ENCODE measurements around the gene LSAMP.

Gene LSAMP

DNA sequence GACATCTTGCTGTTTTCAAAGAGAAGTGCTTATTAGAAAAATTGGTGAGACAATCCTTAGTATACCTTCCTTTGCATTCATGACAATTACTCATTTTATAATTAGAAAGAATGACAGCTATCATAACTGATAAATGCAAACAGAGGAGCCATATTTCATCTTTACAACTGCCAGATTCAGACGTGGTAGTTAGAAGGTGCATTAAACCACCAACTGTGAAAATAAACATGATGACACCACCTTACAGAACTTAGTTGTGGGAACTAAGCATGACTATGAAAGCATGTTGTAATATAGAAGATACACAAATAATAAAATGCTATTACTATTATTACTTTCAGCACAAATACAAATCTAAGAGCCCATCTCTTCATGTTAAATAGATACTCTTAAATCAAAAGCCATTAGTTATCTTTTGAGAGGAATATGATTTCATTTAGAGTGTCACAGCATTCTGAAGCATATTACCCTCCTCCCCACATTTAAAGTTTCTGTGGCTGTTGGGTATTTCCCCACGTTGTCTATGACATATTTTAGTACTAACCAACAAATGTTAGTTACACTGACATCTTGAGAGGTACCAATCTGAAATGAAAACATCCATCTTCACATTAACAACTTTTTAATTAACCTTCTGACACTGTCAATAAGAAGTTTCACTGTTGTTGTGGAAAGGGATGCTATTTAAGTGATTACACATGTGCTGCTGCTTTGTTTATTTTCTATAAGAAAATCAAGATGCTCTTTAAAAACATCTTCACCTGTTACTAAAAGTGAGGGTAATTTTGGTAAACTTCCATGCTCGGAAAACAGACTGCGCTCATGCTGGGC is 163.8 kb downstream of the LSAMP start:
- no peak for DNase-seq

DNA sequence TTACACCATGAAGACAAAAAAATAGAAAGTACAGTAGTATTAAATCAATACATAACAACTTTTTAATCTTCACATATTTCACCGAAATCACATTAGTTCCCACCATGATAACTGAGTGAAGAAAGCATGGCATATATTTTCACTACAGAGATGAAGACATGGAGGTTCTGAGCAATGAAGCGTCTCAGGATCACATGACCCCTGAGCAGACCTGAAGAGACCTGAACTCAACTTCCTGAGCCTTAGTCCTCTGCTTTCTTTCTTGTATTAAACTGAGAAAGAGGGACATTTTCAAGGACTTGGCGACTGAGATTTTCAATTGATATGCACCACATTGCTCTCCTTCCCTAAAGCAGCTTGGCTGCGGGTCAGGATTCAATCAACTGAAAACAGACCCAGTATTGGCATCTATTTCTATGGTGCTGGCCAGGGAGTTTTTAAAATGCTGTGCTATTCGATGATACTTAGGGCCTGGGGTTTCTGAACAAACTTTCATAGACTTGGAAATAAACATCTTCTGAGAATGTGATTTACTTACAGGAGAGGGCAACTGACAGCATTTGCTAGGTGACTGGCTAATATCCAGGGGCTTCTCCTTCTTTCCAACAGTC is 165.1 kb downstream of the LSAMP start:
- DNase-seq = no peak

DNA sequence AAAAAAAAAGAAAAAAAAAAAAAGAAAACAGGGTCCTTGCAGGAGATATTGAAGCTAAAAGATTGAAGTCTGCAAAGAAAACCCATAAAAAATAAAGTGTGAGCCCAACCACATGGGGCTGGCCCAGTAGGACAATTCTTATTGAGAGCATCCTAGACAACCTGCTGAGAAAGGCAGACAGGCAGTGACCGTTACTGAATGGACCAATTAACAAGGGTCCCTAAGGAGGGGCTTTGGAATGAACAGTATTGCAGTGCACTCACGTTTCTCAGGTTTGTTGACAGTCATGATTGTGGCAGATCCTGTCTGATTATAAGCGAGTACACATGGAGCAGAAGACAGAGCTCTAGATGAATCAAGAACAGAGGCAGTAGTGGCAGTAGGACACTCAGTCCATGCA is 168.6 kb downstream of the LSAMP start:
- DNase-seq = no peak

DNA sequence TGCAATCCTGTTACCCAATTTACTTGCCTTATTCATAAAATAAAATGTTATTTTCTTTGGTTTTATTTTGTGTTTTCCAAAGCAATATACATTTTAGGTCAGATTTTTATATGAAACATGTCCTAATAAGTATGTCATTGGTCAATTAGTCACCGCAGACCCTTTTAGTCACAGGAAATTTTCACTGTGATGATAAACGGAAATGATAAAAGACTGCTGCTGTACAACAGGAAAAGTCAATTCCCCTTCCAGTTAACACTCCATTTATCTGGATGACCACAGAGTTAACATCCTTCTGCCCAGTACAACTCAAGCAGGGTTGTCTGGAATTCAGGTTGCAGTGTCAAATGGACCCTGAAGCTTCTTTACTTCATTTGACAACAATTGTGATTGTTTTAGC is 175.2 kb downstream of the LSAMP start:
- no peak for DNase-seq

DNA sequence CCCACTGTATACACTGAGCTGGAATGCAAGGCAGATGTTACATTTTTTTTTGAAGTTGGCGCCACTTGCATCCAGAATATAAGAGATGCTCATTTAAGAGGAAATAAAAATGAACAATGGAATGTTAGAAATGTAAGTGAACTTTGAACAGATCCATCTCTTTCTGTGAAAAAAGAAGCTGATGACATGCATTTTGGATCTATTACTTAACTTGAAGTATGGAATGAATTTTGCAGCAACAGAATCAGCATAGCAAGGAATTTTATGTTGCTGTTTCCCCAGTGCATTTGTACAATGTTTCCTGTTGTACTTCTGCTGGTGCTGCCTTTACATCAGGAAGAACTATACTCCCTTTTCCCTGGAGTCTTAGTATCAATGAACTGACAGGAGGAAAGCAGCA is 178.2 kb downstream of the LSAMP start:
- no peak for DNase-seq

DNA sequence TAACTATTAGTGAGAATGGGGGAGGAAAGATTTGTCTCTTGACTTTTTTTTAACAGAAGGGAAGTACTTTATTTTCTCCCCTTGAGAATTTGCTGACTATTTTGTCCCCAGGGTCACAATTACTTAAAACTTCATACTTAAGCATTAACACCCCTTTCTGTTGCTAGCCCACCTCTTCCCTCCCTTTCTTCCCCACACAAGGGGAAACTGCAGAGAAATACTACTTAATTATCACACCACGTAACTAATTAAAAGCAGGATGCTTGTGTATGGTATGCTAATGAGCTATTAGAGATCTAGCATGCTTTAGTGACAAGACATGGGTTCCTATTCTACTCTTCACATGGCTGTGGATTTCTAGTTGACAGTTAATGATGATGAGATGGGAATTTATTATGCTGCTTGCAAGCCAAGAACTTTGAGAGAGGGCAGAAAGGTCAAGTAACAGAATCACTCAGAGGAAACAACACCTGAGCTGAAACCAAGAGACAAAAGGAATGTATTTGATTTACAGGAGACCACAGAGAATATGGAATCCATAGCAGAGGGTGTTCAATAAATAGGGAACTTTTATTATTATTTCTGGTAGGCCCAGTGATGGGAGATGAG is 179.2 kb downstream of the LSAMP start:
- no peak for DNase-seq

DNA sequence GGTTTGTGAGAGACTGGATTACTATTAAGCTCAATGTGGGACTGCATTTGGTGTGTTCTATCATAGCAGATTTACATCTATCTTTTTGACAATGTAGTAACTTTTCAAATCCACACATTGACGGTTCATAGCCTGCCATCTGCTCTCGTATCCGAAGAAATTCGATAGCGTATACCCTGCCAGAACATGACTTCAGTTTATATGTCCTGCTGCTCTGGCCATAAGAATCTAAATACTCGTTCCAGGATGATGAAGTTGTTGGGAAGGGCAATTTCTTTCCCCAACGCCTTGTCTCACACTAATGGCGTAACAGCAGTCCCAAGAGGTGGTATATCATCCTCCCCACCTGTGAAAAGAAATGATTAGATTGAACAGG is 180.0 kb downstream of the LSAMP start:
- DNase-seq = no peak

DNA sequence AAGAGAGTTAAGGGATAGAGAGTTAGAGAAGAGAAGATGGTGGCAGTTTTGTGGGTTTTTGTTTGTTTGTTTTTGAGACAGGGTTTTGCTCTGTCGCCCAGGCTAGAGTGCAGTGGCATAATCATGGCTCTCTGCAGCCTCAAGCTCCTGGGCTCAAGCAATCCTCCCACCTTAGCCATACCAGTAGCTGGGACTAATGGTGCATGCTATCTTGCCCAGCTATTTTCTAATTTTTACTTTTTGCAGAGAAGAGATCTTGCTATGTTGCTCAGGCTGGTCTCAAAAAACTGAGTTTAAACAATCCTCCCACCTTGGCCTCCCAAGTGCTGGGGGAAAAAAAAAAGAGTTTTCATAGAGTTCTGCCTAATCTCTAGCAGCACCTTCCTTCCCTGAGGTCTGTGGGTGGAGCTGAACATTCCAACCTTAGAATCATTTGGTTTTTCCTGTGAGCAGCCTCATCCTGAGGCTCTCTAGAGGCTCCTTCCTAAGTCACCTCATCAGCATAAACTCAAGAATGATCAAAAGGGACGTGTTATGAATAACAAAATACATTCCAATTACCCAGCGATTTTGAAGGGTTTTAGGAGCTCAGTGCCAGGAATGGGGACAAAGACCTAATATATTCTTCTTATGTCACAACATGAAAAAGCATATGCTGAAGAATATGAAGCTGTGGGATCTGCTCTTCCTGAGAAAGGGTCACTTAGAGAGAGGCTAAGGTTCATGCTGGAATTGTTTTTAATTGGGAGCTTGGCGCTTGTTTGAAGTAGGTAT is 180.6 kb downstream of the LSAMP start:
- DNase-seq = no peak

DNA sequence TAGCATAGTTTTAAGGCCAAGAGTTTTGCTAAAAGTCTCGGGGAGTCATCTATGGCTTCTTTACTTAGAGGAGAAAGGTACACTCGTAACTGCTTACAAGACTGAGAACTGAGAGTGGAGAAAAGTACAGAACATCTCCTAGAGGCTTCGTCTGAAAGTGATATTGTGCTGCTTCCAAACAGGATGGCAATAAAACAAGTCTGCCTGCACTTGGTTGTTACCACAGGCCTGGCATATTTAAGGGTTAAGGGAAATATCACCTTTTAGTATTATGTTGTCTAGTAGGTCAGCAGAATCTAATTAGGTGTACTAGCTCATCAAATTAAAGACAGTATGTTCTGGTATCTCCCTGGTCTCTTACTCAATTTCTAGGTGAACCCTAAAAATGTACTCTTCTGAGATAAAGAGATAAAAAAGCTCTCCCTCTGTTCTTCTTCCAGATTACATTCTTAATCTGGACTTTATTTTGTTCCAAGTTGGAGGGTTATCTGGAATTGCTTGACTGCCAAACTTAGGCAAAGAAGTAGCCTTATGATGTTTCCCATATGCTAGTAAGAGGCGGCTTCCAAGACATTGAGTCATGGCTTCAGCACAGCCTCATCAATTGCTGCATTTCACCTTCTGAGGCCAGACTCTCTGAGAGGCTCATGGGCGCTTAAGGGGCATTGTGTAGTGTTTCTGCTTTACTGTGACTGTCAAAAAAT is 181.3 kb downstream of the LSAMP start:
- no peak for DNase-seq

DNA sequence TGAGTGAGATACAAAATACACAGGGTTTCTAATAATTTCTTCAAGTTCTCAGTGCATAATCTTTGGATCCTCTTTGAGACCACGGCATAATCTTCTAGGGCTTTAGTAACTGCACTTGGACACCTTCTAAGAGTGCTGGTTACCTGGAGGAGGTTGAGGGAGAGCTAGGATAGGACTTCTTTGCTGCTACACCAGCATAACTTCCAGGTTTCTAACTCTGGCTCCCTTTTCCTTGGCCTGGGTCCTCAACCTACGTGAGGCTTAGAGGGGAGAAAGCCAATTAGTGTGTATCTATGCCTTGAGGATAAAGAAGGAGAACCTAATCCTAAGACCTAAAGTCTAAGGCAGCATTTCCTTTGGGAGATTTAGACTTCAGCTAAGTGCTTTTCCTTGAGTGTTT is 184.8 kb downstream of the LSAMP start:
- DNase-seq = no peak

DNA sequence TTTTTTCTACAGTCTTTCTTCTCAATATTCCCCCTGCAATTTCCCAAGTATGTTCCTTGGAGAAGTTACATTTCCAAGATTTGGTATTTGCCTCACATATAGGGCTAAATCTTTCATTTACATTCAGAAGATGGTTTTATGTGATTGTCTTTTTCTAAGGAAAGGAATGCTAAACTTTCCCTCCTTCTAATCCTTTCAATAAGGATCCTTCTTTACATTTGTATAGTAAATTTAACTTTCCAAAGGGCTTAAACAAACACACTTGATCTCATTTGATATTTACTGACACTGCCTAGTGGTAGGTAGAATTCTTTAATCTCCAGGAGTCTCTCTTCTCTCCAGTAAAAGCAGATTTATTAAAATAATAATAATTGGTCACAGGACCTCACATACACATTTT is 185.3 kb downstream of the LSAMP start:
- no peak for DNase-seq

DNA sequence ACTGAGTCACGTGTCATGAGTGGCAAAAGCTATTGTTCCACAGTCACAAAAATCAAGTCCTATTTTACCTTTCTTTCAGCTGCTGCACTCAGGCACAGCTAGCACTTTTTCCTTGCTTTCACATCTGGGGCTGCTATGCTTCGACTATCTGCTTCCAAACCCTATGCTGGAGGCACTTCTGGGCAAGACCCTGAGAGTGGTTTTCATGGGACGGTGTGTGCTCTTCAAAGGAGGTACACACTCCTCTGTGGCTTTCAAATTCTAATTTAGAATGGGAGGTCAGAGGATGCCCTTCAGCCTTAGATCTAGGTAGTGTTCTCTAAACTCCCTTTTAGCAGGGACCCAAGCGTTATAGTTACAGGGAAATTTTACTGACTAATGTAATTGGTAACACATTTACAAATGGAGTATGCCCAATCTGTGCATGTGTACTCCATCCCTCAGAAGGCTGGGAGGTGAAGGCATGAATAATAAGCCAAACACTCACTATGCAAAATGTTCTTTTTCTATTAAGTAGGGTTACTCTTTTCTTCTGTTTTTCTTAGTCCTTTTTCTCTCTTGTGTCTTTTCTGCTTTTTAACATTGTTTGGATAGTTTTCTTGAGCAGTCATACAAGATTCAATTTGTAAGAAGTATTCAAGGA is 188.3 kb downstream of the LSAMP start:
- no peak for DNase-seq

DNA sequence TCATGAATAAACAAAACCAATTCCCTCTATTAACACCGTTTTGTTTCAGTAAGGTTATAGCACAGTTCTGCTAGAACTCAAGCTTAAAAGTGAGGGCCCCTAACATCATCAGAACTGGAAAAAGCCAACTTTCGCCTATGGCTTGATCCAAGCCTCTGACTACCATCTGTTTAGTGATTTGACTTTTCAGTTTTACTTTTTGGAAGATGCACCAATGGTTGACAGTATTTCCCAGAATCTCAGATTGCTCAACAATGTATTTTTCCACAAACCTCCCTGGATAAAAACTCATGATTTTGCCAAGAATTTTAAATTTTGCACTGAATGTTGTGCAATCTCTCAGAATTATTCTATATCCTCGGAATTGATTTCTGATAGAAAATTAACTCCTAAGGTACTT is 190.7 kb downstream of the LSAMP start:
- DNase-seq = no peak

DNA sequence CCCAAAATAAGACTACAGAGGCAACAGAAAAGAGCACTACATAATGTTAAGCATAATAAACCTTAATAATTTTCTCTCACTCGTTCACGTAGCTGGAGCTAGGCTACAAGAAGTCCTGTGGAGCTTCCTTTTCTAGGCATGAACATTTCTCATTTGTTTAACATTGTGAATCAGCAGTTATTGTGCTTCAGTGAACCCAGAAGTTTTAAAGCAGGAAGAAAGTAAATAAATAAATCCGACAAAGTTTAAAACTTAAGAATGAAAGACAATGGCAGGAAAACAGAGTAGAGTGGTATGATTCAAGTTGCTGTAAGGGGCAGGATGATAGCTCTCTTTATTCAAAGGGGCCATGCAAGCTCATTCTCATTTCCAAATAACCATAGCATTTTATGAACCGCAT is 191.8 kb downstream of the LSAMP start:
- DNase-seq = no peak

DNA sequence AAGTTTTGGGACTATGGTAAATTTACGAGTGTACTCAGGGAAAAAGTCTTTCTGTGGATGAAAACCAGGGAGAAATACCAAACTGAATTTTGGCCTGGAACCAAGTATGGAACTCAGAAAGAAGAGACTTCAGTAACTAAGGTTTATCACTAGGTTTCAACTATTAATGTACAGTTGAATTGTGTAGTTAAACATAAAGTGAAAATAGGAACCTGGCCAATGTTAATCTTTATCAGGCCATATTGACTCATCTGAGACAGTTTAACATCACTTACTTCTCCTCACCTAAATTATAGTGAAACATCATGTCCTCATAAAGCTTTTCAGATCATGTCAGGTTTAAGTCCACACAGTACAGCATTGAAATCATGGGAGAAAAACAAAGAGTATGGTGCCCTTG is 197.7 kb downstream of the LSAMP start:
- no peak for DNase-seq

DNA sequence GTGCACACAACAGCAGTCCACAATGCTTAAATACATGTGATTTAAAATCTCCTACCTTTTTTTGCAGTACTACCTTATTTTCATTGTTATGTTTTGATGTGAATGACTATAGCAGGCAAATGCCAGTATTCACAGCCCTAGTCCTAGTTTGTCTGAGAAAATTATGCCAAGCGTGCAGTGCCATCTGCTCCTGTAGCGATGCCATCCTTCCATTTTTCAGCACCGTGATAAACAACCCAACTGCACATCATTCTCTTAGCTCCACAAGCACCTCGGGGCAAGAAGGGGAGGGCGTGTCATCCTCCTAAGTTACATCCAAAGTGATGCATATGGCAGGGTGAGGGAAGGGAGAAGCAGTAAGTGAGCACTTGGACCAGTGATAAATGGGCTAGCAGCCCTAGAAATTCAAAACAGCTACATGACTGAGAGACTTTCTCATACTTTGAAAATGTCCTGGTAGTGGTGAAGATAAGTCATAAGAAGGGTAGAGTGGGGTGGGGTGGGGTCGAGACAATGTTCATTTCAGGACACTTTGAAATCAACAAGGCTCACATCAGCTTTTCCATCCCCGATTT is 198.8 kb downstream of the LSAMP start:
- no peak for DNase-seq

DNA sequence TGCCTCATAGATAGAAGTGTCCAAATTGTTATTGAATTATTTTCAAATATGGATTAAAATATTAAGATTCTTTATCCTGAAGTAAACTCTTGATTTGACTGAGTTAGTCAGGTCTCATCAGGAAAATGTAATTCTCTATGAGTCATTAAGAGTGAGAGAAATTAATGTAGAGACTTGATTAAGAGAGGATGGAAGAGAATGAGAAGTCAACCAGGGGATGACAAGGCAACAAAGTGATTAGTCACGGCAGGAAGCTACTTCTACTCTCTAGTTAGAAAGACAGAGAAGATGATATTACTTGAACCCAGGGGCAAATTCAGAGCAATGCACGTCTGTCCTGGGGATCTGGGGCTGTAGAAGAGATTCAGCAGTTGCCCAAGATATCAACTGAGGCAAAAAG is 202.5 kb downstream of the LSAMP start:
- DNase-seq = no peak

DNA sequence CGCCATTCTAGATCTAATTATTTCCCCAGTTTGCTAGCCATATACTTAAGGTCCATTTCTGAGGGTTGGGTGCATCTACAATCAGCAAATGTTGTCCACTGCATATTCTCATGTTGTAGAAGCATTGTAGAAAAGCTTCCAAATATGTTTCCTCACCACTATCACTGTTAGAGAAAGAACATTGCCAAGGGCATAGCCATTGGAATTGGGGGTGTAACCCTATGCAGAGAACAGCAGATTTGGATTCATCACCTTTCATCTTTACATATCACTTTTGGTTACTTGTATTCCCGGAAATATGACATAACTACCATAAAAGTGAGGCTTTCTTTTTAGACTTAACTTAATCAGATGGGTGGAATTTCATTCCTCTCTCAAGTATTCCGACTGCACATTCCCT is 203.6 kb downstream of the LSAMP start:
- DNase-seq = no peak

DNA sequence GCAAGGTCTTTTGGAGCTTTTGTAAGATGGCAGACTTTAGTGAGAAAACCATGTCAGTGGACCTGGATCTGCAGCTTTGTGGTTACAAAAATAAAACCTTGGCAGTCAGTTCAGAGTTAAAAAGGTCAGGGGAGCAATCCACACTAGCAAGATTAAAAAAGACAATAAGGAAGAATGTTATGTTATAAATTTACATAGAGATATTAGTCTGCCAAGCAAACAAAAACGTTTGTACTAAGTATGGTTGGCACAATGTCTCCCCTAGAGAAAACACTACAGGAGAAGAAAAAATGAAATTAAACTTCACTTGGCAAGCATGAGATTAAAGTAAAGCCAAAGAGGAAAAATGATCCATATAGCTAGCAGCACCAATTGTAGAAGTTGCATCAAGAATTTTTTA is 205.0 kb downstream of the LSAMP start:
- DNase-seq = no peak

DNA sequence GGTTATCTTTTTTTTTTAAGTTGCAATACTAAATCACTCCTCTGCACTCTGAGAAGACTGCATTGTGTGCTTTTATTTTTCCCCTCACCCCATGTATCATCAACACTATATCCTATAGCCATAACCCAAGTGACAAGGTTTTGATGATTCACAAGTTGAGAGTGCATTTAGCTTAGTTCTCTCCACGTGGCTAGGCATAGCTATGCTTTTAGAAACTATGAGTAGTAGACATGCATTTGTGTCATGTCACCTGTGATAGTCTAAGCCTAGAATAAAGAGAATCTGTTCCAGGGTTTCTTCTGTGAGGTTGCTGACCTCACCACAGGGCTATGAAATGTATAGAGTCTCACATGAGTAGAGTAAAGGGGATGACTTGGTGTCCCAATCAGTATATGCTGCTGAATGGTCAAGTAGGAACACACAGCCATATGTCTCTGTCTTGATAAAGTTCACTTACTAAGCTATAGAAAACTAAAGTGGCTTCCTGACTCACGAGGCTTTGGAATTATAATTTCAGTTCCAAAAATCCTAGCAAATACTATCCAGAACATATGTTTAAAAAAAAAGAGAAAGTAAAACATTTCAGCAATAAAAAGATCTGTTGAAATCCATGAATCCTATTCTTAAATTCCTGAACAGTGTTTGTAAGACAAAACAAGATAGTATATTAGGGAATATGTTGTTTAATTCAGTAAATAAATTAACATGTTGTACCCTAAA is 206.3 kb downstream of the LSAMP start:
- DNase-seq = no peak

DNA sequence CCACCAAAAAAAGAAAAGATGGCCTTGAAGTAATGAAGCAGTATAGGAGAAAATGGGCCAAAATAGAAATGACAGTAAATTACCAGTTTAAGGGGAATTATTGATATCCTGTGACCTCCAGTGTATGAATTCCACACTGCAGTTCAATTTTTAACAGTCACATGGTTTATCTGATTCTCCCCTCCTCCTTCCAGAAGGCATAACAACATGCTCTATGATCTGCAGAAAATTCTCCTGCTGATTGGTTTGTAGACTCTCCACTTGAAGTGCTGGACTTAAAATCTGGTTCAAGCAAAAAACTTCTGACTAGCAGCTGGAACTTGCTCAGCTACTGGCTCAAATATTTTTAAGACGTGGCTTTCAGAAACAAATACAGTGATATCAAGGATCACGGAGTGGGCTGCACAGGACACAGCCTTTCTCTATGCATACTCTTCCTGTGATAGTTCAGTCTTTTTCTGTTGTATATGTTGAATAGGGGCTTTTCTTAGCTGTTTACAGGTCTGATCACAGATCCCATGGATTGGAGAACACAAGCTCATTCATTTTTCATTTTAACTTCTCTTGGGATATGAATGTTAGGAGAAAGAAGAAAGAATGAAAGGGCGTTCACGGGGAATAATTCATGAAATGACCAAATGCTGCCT is 211.5 kb downstream of the LSAMP start:
- DNase-seq = no peak
